Activated CD4-positive, alpha-beta T cell treated with anti-CD3 and anti-CD28 coated beads, Interleukin-2, amount 10 ng/mL, durations not matched to agents 24 days and 14 days (primary cell): Measurements from ENCODE around the gene HLA-F. TPM values are rescaled to one million over a fixed set of nuclear protein-coding genes. Genes with fewer than 3 reads are reported as not detected.
A peak's percentile ranks its signal among the peaks of the same experiment; 100 is the strongest.

ENCODE experiments used
- DNase-seq: peaks from one replicate; pipeline ENCODE4 v3.0.0; 2022
- H3K27ac Mint-ChIP-seq: one replicate; pipeline ENCODE4 v1.8.0; 2022; ENCODE audit warnings: mild to moderate bottlenecking, mixed read lengths
- H3K27me3 Mint-ChIP-seq: one replicate; pipeline ENCODE4 v1.8.0; 2022; ENCODE audit warnings: mixed read lengths
- H3K36me3 Mint-ChIP-seq: one replicate; pipeline ENCODE4 v1.8.0; 2022; ENCODE audit warnings: low read depth, mild to moderate bottlenecking, mixed read lengths
- H3K4me1 Mint-ChIP-seq: one replicate; pipeline ENCODE4 v1.8.0; 2021; ENCODE audit warnings: mixed read lengths
- H3K4me3 Mint-ChIP-seq: one replicate; pipeline ENCODE4 v1.8.0; 2022; ENCODE audit warnings: mild to moderate bottlenecking, moderate library complexity, mixed read lengths
- H3K9me3 Mint-ChIP-seq: one replicate; pipeline ENCODE4 v1.8.0; 2021; ENCODE audit warnings: mixed read lengths
- intact Hi-C: fragments of 100-400 bp; cut with micrococcal nuclease; formaldehyde crosslinking; loops from one replicate; pipeline ENCODE4 v1.15.1; 2023
- total RNA-seq: library from RNA; stranded (reverse); gene quantifications from 2 replicates; pipeline ENCODE4 v1.2.3, GENCODE V29; 2022

Gene HLA-F
- 254 and 270 TPM in 2 replicates for total RNA-seq

- H3K4me3 Mint-ChIP-seq, result peak within 1 kb of the TSS; percentile 98
- H3K9me3 Mint-ChIP-seq, result no peaks in the 10 kb centered on the region
- peak; percentile 96 for DNase-seq
- peaks cover 49% of the 10 kb centered on the region for H3K36me3 Mint-ChIP-seq
- H3K4me1 Mint-ChIP-seq, result peaks cover 53% of the 10 kb centered on the region
- peak within 1 kb of the TSS; percentile 94 for H3K27ac Mint-ChIP-seq
- intact Hi-C loops, result loop anchor here (5.0 to 10.0 kb wide), 2 partner anchors 219 to 342 kb away; partner anchors contain the start of genes HLA-A, POLR1H and PPP1R11
- no peaks in the 10 kb centered on the region for H3K27me3 Mint-ChIP-seq
Observed at GRCh38 chr6:29723262-29723665, at the start of gene HLA-F. TSS of gene HLA-F (plus strand) at chr6:29723434. CDS start at chr6:29723464, 30 bp downstream.

- Mint-ChIP-seq H3K36me3 (no peaks in the 10 kb centered on the region), H3K9me3 (no peaks in the 10 kb centered on the region), H3K4me3 (no peak overlapping the region), H3K27ac (no peak overlapping the region), H3K27me3 (peaks cover 16% of the 10 kb centered on the region), H3K4me1 (peaks cover 11% of the 10 kb centered on the region)
- intact Hi-C loops, result no loop called here
- no peak for DNase-seq
Observed at GRCh38 chr6:29674008-29674407, 49.2 kb upstream of the HLA-F start.

GRCh38 chr6:29675561-29675960 lies 47.7 kb upstream of the HLA-F start:
- intact Hi-C loops, result no loop called here
- H3K36me3 Mint-ChIP-seq, result no peaks in the 10 kb centered on the region
- no peak overlapping the region for H3K27ac Mint-ChIP-seq
- peaks cover 12% of the 10 kb centered on the region for H3K27me3 Mint-ChIP-seq
- DNase-seq, result no peak
- H3K9me3 Mint-ChIP-seq, result no peaks in the 10 kb centered on the region
- H3K4me1 Mint-ChIP-seq, result peaks cover 11% of the 10 kb centered on the region
- no peak overlapping the region for H3K4me3 Mint-ChIP-seq

GRCh38 chr6:29676981-29677601 lies 46.1 kb upstream of the HLA-F start:
- peak overlapping the region; percentile 21 for H3K27ac Mint-ChIP-seq
- no peak for DNase-seq

GRCh38 chr6:29678114-29678513 lies 45.1 kb upstream of the HLA-F start:
- Mint-ChIP-seq H3K27me3 (no peaks in the 10 kb centered on the region), H3K36me3 (no peaks in the 10 kb centered on the region), H3K4me1 (peaks cover 11% of the 10 kb centered on the region), H3K4me3 (no peak overlapping the region), H3K27ac (no peak overlapping the region), H3K9me3 (no peaks in the 10 kb centered on the region)
- no peak for DNase-seq
- intact Hi-C loops, result no loop called here

More at GRCh38 chr6:29676981-29677601, 46.1 kb upstream of the HLA-F start:
- Mint-ChIP-seq H3K27me3 (peaks cover 2% of the 10 kb centered on the region), H3K9me3 (no peaks in the 10 kb centered on the region), H3K4me1 (peaks cover 11% of the 10 kb centered on the region), H3K4me3 (no peak overlapping the region), H3K36me3 (no peaks in the 10 kb centered on the region)
- intact Hi-C loops, result no loop called here

GRCh38 chr6:29679962-29680361 lies 43.3 kb upstream of the HLA-F start:
- Mint-ChIP-seq H3K27me3 (peaks cover 3% of the 10 kb centered on the region), H3K36me3 (no peaks in the 10 kb centered on the region), H3K4me3 (peak overlapping the region; percentile 60), H3K9me3 (no peaks in the 10 kb centered on the region), H3K27ac (peak overlapping the region; percentile 18), H3K4me1 (peaks cover 16% of the 10 kb centered on the region)
- DNase-seq, result no peak
- intact Hi-C loops, result no loop called here

GRCh38 chr6:29680416-29680815 lies 42.8 kb upstream of the HLA-F start:
- H3K4me3 Mint-ChIP-seq, result peak overlapping the region; percentile 60
- DNase-seq, result no peak
- no peaks in the 10 kb centered on the region for H3K9me3 Mint-ChIP-seq
- intact Hi-C loops, result no loop called here
- peaks cover 6% of the 10 kb centered on the region for H3K27me3 Mint-ChIP-seq
- peak overlapping the region; percentile 18 for H3K27ac Mint-ChIP-seq
- no peaks in the 10 kb centered on the region for H3K36me3 Mint-ChIP-seq
- H3K4me1 Mint-ChIP-seq, result peaks cover 16% of the 10 kb centered on the region

GRCh38 chr6:29680904-29681303 lies 42.3 kb upstream of the HLA-F start, which contains the start of gene ZFP57:
TSS of gene ZFP57 (minus strand) at chr6:29681152. CDS start at chr6:29677003, 4,149 bp downstream.
- H3K9me3 Mint-ChIP-seq, result no peaks in the 10 kb centered on the region
- peaks cover 7% of the 10 kb centered on the region for H3K27me3 Mint-ChIP-seq
- H3K4me1 Mint-ChIP-seq, result peaks cover 16% of the 10 kb centered on the region
- intact Hi-C loops, result no loop called here
- DNase-seq, result no peak
- peak within 1 kb of the TSS; percentile 18 for H3K27ac Mint-ChIP-seq
- H3K4me3 Mint-ChIP-seq, result peak within 1 kb of the TSS; percentile 60
- H3K36me3 Mint-ChIP-seq, result no peaks in the 10 kb centered on the region

GRCh38 chr6:29681811-29682210 lies 41.4 kb upstream of the HLA-F start:
- Mint-ChIP-seq H3K4me1 (peaks cover 15% of the 10 kb centered on the region), H3K9me3 (no peaks in the 10 kb centered on the region), H3K4me3 (no peak overlapping the region), H3K27me3 (peaks cover 10% of the 10 kb centered on the region), H3K36me3 (no peaks in the 10 kb centered on the region), H3K27ac (no peak overlapping the region)
- intact Hi-C loops, result no loop called here
- DNase-seq, result no peak

- Mint-ChIP-seq H3K4me3 (no peak overlapping the region), H3K9me3 (no peaks in the 10 kb centered on the region), H3K4me1 (peaks cover 6% of the 10 kb centered on the region), H3K36me3 (no peaks in the 10 kb centered on the region), H3K27ac (no peak overlapping the region), H3K27me3 (peaks cover 20% of the 10 kb centered on the region)
- DNase-seq, result no peak
- intact Hi-C loops, result no loop called here
Observed at GRCh38 chr6:29685718-29686326, 37.4 kb upstream of the HLA-F start.

GRCh38 chr6:29694637-29695036 lies 28.6 kb upstream of the HLA-F start:
- intact Hi-C loops, result no loop called here
- Mint-ChIP-seq H3K27me3 (peaks cover 12% of the 10 kb centered on the region), H3K4me3 (no peak overlapping the region), H3K9me3 (no peaks in the 10 kb centered on the region), H3K36me3 (no peaks in the 10 kb centered on the region), H3K4me1 (no peaks in the 10 kb centered on the region), H3K27ac (no peak overlapping the region)
- no peak for DNase-seq

- peak; percentile 69 for DNase-seq
- peaks cover 26% of the 10 kb centered on the region for H3K27me3 Mint-ChIP-seq
- H3K27ac Mint-ChIP-seq, result no peak overlapping the region
Observed at GRCh38 chr6:29696147-29697125, 26.8 kb upstream of the HLA-F start.

GRCh38 chr6:29702519-29703103 lies 20.6 kb upstream of the HLA-F start:
- Mint-ChIP-seq H3K9me3 (no peaks in the 10 kb centered on the region), H3K27me3 (peaks cover 43% of the 10 kb centered on the region), H3K4me1 (peaks cover 15% of the 10 kb centered on the region), H3K27ac (no peak overlapping the region), H3K36me3 (no peaks in the 10 kb centered on the region), H3K4me3 (no peak overlapping the region)
- peak; percentile 95 for DNase-seq
- intact Hi-C loops, result loop anchor here (2.0 to 10.0 kb wide), 3 partner anchors 50 to 302 kb away; no protein-coding TSS in a partner anchor

More at GRCh38 chr6:29696147-29697125, 26.8 kb upstream of the HLA-F start:
- no peaks in the 10 kb centered on the region for H3K36me3 Mint-ChIP-seq
- H3K9me3 Mint-ChIP-seq, result no peaks in the 10 kb centered on the region
- intact Hi-C loops, result no loop called here
- H3K4me1 Mint-ChIP-seq, result no peaks in the 10 kb centered on the region
- H3K4me3 Mint-ChIP-seq, result no peak overlapping the region
